Suprapubic skin (tissue), 4 donors: ENCODE measurements around the gene ZMYM4. TPM values are rescaled to one million over a fixed set of nuclear protein-coding genes. Genes with fewer than 3 reads are reported as not detected.

Source experiments
- DNase-seq, 2 donors: peaks; one replicate each; pipeline ENCODE4 v3.0.0-alpha.2; 2019; ENCODE audit warnings: low spot score in 2 of 2
- H3K27ac ChIP-seq: fragments of 200-600 bp; sonication (generic); one replicate; pipeline ENCODE4 v1.5.1; 2019
- H3K27me3 ChIP-seq: fragments of 200-600 bp; sonication (generic); one replicate; pipeline ENCODE4 v1.5.1; 2019
- H3K36me3 ChIP-seq: fragments of 200-600 bp; sonication (generic); one replicate; pipeline ENCODE4 v1.5.1; 2019
- H3K4me1 ChIP-seq: fragments of 200-600 bp; sonication (generic); one replicate; pipeline ENCODE4 v1.5.1; 2019
- H3K4me3 ChIP-seq: fragments of 200-600 bp; sonication (generic); one replicate; pipeline ENCODE4 v1.5.1; 2019; ENCODE audit warnings: mild to moderate bottlenecking
- H3K9me3 ChIP-seq: fragments of 200-600 bp; sonication (generic); one replicate; pipeline ENCODE4 v1.5.1; 2019
- CTCF ChIP-seq, 2 donors: fragments of 200-600 bp in 1 of 2; fragments of 450-650 bp in 1 of 2; sonication (generic) in 1 of 2; IDR thresholded peaks; one replicate each; pipeline ENCODE4 v1.5.1; 2016 to 2019; ENCODE audit warnings: antibody characterized with exemption in 2 of 2, mild to moderate bottlenecking in 1 of 2, moderate library complexity in 1 of 2
- EP300 ChIP-seq: sonication (generic); formaldehyde crosslinking; IDR thresholded peaks from one replicate; pipeline ENCODE4 v1.6.1; 2017; ENCODE audit warnings: antibody characterized with exemption
- POLR2A ChIP-seq, 2 donors: fragments of 450-650 bp; IDR thresholded peaks; one replicate each; pipeline ENCODE4 v1.6.1; 2017; ENCODE audit warnings: antibody characterized with exemption in 2 of 2, mild to moderate bottlenecking in 2 of 2, moderate library complexity in 2 of 2
- POLR2AphosphoS5 ChIP-seq, 3 donors: sonication (generic); formaldehyde crosslinking; IDR thresholded peaks; one replicate each; pipeline ENCODE4 v1.6.1; 2017; ENCODE audit warnings: antibody characterized with exemption in 3 of 3
- WGBS: methylation state at CpG from one replicate; pipeline ENCODE4 v1.1.5; 2018; 5-methylcytosine and 5-hydroxymethylcytosine counted together
- total RNA-seq, 4 donors: library from RNA; depleted of rRNA; stranded (reverse); fragments of >200 nt; gene quantifications; one replicate each; pipeline ENCODE4 v1.1.0, GENCODE V29; 2016

Gene ZMYM4
- total RNA-seq, 4 donors from 2014 or later = 16.9 to 43.0 (median 19.6) TPM

GRCh38 chr1:35284852-35285251 lies 16.3 kb downstream of the ZMYM4 start:
- TF ChIP-seq POLR2AphosphoS5 (IDR thresholded peaks at IDR 0.05) = no peak
- TF ChIP-seq POLR2A (IDR thresholded peaks at IDR 0.05) = no peak
- TF ChIP-seq EP300 = no peak
- TF ChIP-seq CTCF (IDR thresholded peaks at IDR 0.05) = no peak
- H3K27ac ChIP-seq = no peak overlapping the region
- H3K36me3 ChIP-seq = no peaks in the 10 kb centered on the region
- DNase-seq = no peak
- 91% methylated on average over 3 of the region's 3 CpGs for WGBS
- no peaks in the 10 kb centered on the region for H3K9me3 ChIP-seq
- no peaks in the 10 kb centered on the region for H3K27me3 ChIP-seq
- peaks cover 16% of the 10 kb centered on the region for H3K4me1 ChIP-seq
- H3K4me3 ChIP-seq = no peak overlapping the region

- Histone ChIP-seq H3K36me3 (no peaks in the 10 kb centered on the region), H3K9me3 (no peaks in the 10 kb centered on the region), H3K27me3 (no peaks in the 10 kb centered on the region), H3K4me1 (peaks cover 16% of the 10 kb centered on the region), H3K27ac (no peak overlapping the region), H3K4me3 (no peak overlapping the region)
- no peak for DNase-seq
- WGBS = 79% methylated on average over 5 of the region's 5 CpGs
- TF ChIP-seq CTCF (IDR thresholded peaks at IDR 0.05) (no peak), EP300 (no peak), POLR2A (IDR thresholded peaks at IDR 0.05) (no peak)
Observed at GRCh38 chr1:35285771-35286606, 17.5 kb downstream of the ZMYM4 start.

- DNase-seq = no peak
- Histone ChIP-seq H3K9me3 (no peaks in the 10 kb centered on the region), H3K27ac (peak overlapping the region; percentile 1), H3K27me3 (no peaks in the 10 kb centered on the region), H3K4me1 (peaks cover 16% of the 10 kb centered on the region), H3K4me3 (no peak overlapping the region), H3K36me3 (peaks cover 2% of the 10 kb centered on the region)
- 77% methylated on average over 9 of the region's 9 CpGs for WGBS
- TF ChIP-seq CTCF (IDR thresholded peaks at IDR 0.05) = no peak
- no peak for TF ChIP-seq POLR2A (IDR thresholded peaks at IDR 0.05)
- TF ChIP-seq POLR2AphosphoS5 (IDR thresholded peaks at IDR 0.05) = no peak
- no peak for TF ChIP-seq EP300
Observed at GRCh38 chr1:35287807-35288640, 19.5 kb downstream of the ZMYM4 start.

- H3K27ac ChIP-seq = peak overlapping the region; percentile 1
- H3K4me1 ChIP-seq = peaks cover 16% of the 10 kb centered on the region
- DNase-seq = no peak
- TF ChIP-seq POLR2A (IDR thresholded peaks at IDR 0.05) (no peak), EP300 (no peak), POLR2AphosphoS5 (IDR thresholded peaks at IDR 0.05) (no peak), CTCF (IDR thresholded peaks at IDR 0.05) (no peak)
- peaks cover 4% of the 10 kb centered on the region for H3K36me3 ChIP-seq
- H3K9me3 ChIP-seq = no peaks in the 10 kb centered on the region
- no peaks in the 10 kb centered on the region for H3K27me3 ChIP-seq
- H3K4me3 ChIP-seq = no peak overlapping the region
Observed at GRCh38 chr1:35288761-35289160, 20.3 kb downstream of the ZMYM4 start.

- H3K4me3 ChIP-seq = no peak overlapping the region
- H3K9me3 ChIP-seq = no peaks in the 10 kb centered on the region
- no peaks in the 10 kb centered on the region for H3K27me3 ChIP-seq
- H3K4me1 ChIP-seq = peaks cover 16% of the 10 kb centered on the region
- H3K27ac ChIP-seq = no peak overlapping the region
- WGBS = 83% methylated on average over 2 of the region's 2 CpGs
- no peak for TF ChIP-seq EP300
- TF ChIP-seq POLR2AphosphoS5 (IDR thresholded peaks at IDR 0.05) = no peak
- TF ChIP-seq CTCF (IDR thresholded peaks at IDR 0.05) = no peak
- no peak for TF ChIP-seq POLR2A (IDR thresholded peaks at IDR 0.05)
- no peak for DNase-seq
- peaks cover 4% of the 10 kb centered on the region for H3K36me3 ChIP-seq
Observed at GRCh38 chr1:35290452-35290851, 21.9 kb downstream of the ZMYM4 start.
